Left ventricle myocardium inferior (tissue), 1 donor: ENCODE data around the gene FCRLB. TPM values are rescaled to one million over a fixed set of nuclear protein-coding genes. Genes with fewer than 3 reads are reported as not detected.

Experiments
- DNase-seq: peaks from one replicate; pipeline ENCODE4 v3.0.0-alpha.2; 2020
- H3K27ac ChIP-seq: fragments of 200-600 bp; replicated peaks from 2 replicates; pipeline ENCODE4 v1.8.0; 2021
- H3K27me3 ChIP-seq: fragments of 200-600 bp; 2 replicates; pipeline ENCODE4 v1.8.0; 2021; ENCODE audit warnings: low read depth
- H3K36me3 ChIP-seq: fragments of 200-600 bp; 2 replicates; pipeline ENCODE4 v1.8.0; 2021
- H3K4me1 ChIP-seq: fragments of 200-600 bp; 2 replicates; pipeline ENCODE4 v1.8.0; 2021
- H3K4me3 ChIP-seq: fragments of 200-600 bp; 2 replicates; pipeline ENCODE4 v1.8.0; 2021; ENCODE audit warnings: mild to moderate bottlenecking, moderate library complexity
- H3K9me3 ChIP-seq: fragments of 200-600 bp; replicated peaks from 2 replicates; pipeline ENCODE4 v1.8.0; 2021
- intact Hi-C: fragments of 100-400 bp; cut with micrococcal nuclease; formaldehyde crosslinking; loops from one replicate; pipeline ENCODE4 v1.11.0; 2022
- total RNA-seq: library from RNA; stranded (reverse); fragmentation: NEBNext Ultra II Directional; extraction: Animal tissue kit (Norgen Biotek cat#: 25700); gene quantifications from one replicate; pipeline ENCODE4 v1.2.1, GENCODE V29; 2021
- TF ChIP-seq, protein P1 (sequence below): fragments of 200-600 bp; IDR thresholded peaks from 2 replicates; pipeline ENCODE4 v1.8.0; 2021; ENCODE audit warnings: antibody characterized with exemption, mild to moderate bottlenecking, borderline replicate concordance
- donor health status: DM: no; HTN: yes; CAD: no; lungs with severe emphysema.

Gene FCRLB
- total RNA-seq, 1 donor from 2014 or later, result 0.33 TPM

DNA sequence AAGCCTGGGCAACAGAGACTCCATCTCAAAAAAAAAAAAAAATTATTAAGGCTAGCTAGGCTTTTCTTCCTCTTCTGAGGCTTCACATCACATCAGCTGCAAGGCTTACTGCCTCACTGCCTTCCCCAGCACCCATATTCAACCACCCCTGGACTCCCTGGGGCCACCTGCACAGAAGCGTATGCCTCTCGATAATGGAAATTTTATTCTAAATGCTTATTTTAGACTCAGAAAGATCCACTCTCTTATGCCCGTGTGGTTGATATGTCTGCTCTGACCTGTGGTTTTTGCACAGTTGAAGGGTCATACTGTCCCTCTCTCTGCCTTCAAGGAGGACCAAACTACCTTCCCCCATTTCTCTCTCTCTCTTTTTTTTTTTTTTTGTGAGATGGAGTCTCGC is 15.8 kb upstream of the FCRLB start:
- peaks cover 17% of the 10 kb centered on the region for H3K4me1 ChIP-seq
- TF ChIP-seq, protein P1, sequence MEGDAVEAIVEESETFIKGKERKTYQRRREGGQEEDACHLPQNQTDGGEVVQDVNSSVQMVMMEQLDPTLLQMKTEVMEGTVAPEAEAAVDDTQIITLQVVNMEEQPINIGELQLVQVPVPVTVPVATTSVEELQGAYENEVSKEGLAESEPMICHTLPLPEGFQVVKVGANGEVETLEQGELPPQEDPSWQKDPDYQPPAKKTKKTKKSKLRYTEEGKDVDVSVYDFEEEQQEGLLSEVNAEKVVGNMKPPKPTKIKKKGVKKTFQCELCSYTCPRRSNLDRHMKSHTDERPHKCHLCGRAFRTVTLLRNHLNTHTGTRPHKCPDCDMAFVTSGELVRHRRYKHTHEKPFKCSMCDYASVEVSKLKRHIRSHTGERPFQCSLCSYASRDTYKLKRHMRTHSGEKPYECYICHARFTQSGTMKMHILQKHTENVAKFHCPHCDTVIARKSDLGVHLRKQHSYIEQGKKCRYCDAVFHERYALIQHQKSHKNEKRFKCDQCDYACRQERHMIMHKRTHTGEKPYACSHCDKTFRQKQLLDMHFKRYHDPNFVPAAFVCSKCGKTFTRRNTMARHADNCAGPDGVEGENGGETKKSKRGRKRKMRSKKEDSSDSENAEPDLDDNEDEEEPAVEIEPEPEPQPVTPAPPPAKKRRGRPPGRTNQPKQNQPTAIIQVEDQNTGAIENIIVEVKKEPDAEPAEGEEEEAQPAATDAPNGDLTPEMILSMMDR, result no peak

GRCh38 chr1:161706113-161706481 is 15.2 kb upstream of the FCRLB start:
- intact Hi-C loops, result no loop called here
- Histone ChIP-seq H3K9me3 (no peaks in the 10 kb centered on the region), H3K4me3 (no peak overlapping the region), H3K27ac (peak overlapping the region; percentile 70), H3K4me1 (peaks cover 17% of the 10 kb centered on the region), H3K36me3 (no peaks in the 10 kb centered on the region), H3K27me3 (no peaks in the 10 kb centered on the region)
- TF ChIP-seq, protein P1, result no peak
- no peak for DNase-seq

More for the DNA sequence above, 15.8 kb upstream of the FCRLB start:
- no peaks in the 10 kb centered on the region for H3K36me3 ChIP-seq
- no peaks in the 10 kb centered on the region for H3K9me3 ChIP-seq
- no peak for DNase-seq
- H3K27me3 ChIP-seq, result no peaks in the 10 kb centered on the region
- no peak overlapping the region for H3K27ac ChIP-seq
- intact Hi-C loops, result no loop called here
- H3K4me3 ChIP-seq, result no peak overlapping the region

DNA sequence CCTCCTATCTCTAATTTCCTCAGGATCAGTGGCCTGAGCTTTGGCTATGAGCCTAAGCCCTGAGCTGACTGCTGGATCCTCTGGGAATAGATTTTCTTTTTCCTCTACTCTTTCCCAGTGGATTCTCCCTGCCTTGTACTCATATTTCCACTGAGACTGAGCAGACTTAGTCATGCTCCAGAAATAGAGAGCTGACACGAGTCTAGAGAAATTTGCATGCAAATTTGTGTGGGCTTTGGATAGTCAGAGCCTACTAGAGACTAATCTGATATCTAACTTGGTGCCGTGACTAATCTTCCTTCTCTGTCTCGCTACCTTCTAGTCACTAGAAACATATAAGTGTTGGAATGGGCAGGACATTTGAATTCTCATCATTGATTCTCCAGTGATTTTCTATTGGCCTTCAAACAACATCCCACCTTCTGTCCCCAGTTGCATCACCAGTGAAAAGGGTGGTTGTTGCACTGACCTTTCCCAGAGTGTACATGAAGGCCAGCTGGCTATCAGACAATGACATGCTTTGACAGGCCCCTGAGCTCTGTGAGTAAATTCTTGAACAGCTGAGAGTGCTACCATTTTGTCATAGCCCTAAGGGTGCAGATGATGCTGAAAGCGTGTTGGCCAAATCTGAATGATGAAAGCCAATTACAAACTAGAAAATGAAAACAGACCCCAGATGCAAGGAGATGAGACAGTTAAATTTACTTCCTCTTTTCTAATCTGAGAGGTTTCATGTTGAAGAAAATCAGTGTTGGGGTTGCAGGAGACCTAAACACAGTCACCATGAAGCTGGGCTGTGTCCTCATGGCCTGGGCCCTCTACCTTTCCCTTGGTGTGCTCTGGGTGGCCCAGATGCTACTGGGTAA is 14.6 kb upstream of the FCRLB start, which contains the start of gene FCRLA:
FCRLA (plus strand) TSS at position 748 of the 866 bp plus-strand sequence; CDS start at position 784, 36 bp downstream.
- TF ChIP-seq, protein P1, result no peak

DNA sequence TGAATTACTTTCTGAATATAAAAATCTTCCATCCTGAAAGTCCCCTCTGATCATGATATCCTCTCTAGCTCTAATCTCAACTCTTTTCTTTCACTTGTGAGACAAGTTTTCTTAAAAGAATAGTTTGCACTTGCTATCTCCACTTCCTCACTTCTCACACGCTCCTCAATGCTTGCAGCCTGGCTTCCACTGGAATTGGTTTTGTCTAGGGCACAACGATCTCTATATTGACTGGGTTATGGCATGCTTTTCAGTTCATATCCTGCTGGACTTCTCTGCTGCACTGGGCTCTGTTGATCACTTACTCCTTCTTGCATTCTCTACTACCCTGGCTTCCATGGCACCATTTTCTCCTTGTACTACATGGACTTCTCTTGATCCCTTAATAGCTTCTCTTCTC is 13.8 kb upstream of the FCRLB start:
- Histone ChIP-seq H3K4me3 (no peak overlapping the region), H3K4me1 (peaks cover 17% of the 10 kb centered on the region), H3K27ac (peak overlapping the region; percentile 70), H3K9me3 (no peaks in the 10 kb centered on the region), H3K27me3 (peaks cover 8% of the 10 kb centered on the region), H3K36me3 (no peaks in the 10 kb centered on the region)
- TF ChIP-seq, protein P1, result no peak
- DNase-seq, result no peak
- intact Hi-C loops, result no loop called here

More for the DNA sequence above, 14.6 kb upstream of the FCRLB start, which contains the start of gene FCRLA:
- peaks cover under 1% of the 10 kb centered on the region for H3K27me3 ChIP-seq
- no peaks in the 10 kb centered on the region for H3K9me3 ChIP-seq
- H3K4me3 ChIP-seq, result no peak within 1 kb of the TSS
- intact Hi-C loops, result no loop called here
- peak within 1 kb of the TSS; percentile 70 for H3K27ac ChIP-seq
- H3K4me1 ChIP-seq, result peaks cover 17% of the 10 kb centered on the region
- no peaks in the 10 kb centered on the region for H3K36me3 ChIP-seq
- DNase-seq, result no peak

DNA sequence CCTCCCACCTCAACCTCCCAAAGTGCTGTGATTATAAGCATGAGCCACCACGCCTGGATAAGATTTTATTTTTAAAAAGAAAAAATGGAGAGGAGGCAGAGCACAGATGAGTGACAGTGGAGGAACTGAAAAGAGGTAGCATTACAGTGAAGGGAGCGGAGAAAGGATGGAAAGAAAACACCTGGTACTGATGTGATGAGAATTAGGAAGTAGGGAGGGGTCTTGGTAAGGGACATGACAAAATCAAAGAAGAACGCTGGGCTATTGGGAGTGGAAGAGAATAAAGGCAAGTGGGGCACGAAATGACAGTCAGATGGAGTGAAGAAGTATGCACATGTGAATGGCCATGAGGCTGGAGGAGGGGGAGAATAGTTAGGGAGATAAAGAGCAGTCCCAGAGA is 12.0 kb upstream of the FCRLB start:
- Histone ChIP-seq H3K9me3 (no peaks in the 10 kb centered on the region), H3K36me3 (no peaks in the 10 kb centered on the region)
- intact Hi-C loops, result no loop called here

More for the DNA sequence above, 12.0 kb upstream of the FCRLB start:
- TF ChIP-seq, protein P1, result no peak
- Histone ChIP-seq H3K27ac (no peak overlapping the region), H3K27me3 (peaks cover 21% of the 10 kb centered on the region), H3K4me1 (peaks cover 17% of the 10 kb centered on the region), H3K4me3 (no peak overlapping the region)
- no peak for DNase-seq
